Breast epithelium (tissue), 3 donors: ENCODE measurements around the gene TEKTIP1.

ENCODE experiments used
- CTCF ChIP-seq, 3 donors: fragments of 450-650 bp; IDR thresholded peaks; one replicate each; pipeline ENCODE4 v1.5.1; 2016 to 2017; ENCODE audit warnings: antibody characterized with exemption in 3 of 3, mild to moderate bottlenecking in 3 of 3, moderate library complexity in 3 of 3
- POLR2A ChIP-seq: fragments of 450-650 bp; IDR thresholded peaks from one replicate; pipeline ENCODE4 v1.6.1; 2016; ENCODE audit warnings: antibody characterized with exemption, mild to moderate bottlenecking, moderate library complexity
- POLR2AphosphoS5 ChIP-seq, 3 donors: sonication (generic); formaldehyde crosslinking; IDR thresholded peaks; one replicate each; pipeline ENCODE4 v1.6.1; 2017; ENCODE audit warnings: antibody characterized with exemption in 3 of 3

- no peak for TF ChIP-seq POLR2AphosphoS5 (IDR thresholded peaks at IDR 0.05)
- TF ChIP-seq CTCF (IDR thresholded peaks at IDR 0.05): no peak
- no peak for TF ChIP-seq POLR2A
Observed at GRCh38 chr19:3535235-3535535, 3.8 kb upstream of the TEKTIP1 start.
